H1 (cell line): ENCODE data around the gene SEMA3B. TPM values are rescaled to one million over a fixed set of nuclear protein-coding genes. Genes with fewer than 3 reads are reported as not detected.

Experiments used
- CTCF ChIA-PET: fragments of 300-600 bp; sonication (Branson Sonifier 250); formaldehyde crosslinking; loops from one replicate; lab custom pipeline; 2021; ENCODE audit not compliant: partially characterized antibody; lab: Charles Lee
- POLR2A ChIA-PET: fragments of 300-600 bp; sonication (Branson Sonifier 250); formaldehyde crosslinking; loops from one replicate; lab custom pipeline; 2021; ENCODE audit warnings: inconsistent platforms; ENCODE audit not compliant: partially characterized antibody; lab: Charles Lee
- DNase-seq, 2 experiments: peaks; one replicate each; pipeline versions ENCODE4 v3.0.0 to v3.0.0-alpha.2; 2010 to 2022; ENCODE audit warnings: low spot score in 2 of 2, low read depth in 1 of 2, mixed read lengths in 1 of 2
- FAIRE-seq: peaks from 2 replicates; lab custom pipeline; 2011; peaks lifted over from hg19 to GRCh38; lab: Jason Lieb, UNC
- H2AFZ ChIP-seq: 2 replicates; pipeline ENCODE4 v1.8.1; 2012; ENCODE audit warnings: low read length, inconsistent platforms
- H2AK5ac ChIP-seq: 2 replicates; pipeline ENCODE4 v1.6.1; 2013; ENCODE audit warnings: low read depth, low read length
- H2BK120ac ChIP-seq: replicated peaks from 2 replicates; pipeline ENCODE3; 2013; ENCODE audit warnings: low read depth, low read length, inconsistent platforms
- H2BK12ac ChIP-seq: 2 replicates; pipeline ENCODE4 v1.6.1; 2013; ENCODE audit warnings: low read depth, low read length
- H2BK15ac ChIP-seq: 2 replicates; pipeline ENCODE4 v1.6.1; 2013; ENCODE audit warnings: low read length
- H2BK20ac ChIP-seq: 2 replicates; pipeline ENCODE4 v1.6.1; 2013; ENCODE audit warnings: low read length
- H2BK5ac ChIP-seq: 2 replicates; pipeline ENCODE4 v1.6.1; 2013; ENCODE audit warnings: low read depth, low read length
- H3K14ac ChIP-seq: 2 replicates; pipeline ENCODE4 v1.6.1; 2013; ENCODE audit warnings: inconsistent platforms; ENCODE audit not compliant: insufficient read length
- H3K18ac ChIP-seq: 2 replicates; pipeline ENCODE4 v1.6.1; 2013; ENCODE audit warnings: low read length; ENCODE audit errors: extremely low read depth
- H3K23ac ChIP-seq: 2 replicates; pipeline ENCODE4 v1.6.1; 2013; ENCODE audit warnings: inconsistent platforms; ENCODE audit not compliant: insufficient read length
- H3K23me2 ChIP-seq: 2 replicates; pipeline ENCODE4 v1.6.1; 2013; ENCODE audit warnings: low read depth, low read length
- H3K27ac ChIP-seq: 2 replicates; pipeline ENCODE4 v1.6.1; 2011; ENCODE audit warnings: low read depth, low read length, inconsistent platforms
- H3K27me3 ChIP-seq, 4 experiments: replicated peaks in 1 of 4; 1 replicate in 1 of 4; 2 replicates in 3 of 4; pipeline versions ENCODE4 v1.6.1 to v1.8.1; 2011 to 2013; ENCODE audit warnings: low read length in 3 of 4, mild to moderate bottlenecking in 3 of 4, inconsistent platforms in 2 of 4, mixed read lengths in 2 of 4, moderate library complexity in 1 of 4; ENCODE audit not compliant: control insufficient read depth in 3 of 4, insufficient read depth in 3 of 4; ENCODE audit errors: extremely low read depth in 1 of 4
- H3K36me3 ChIP-seq, 4 experiments: 2 replicates each; pipeline versions ENCODE4 v1.6.1 to v1.8.1; 2011 to 2013; ENCODE audit warnings: mild to moderate bottlenecking in 4 of 4, low read length in 3 of 4, moderate library complexity in 2 of 4, control low read depth in 1 of 4, inconsistent platforms in 1 of 4; ENCODE audit not compliant: insufficient read depth in 4 of 4, control insufficient read depth in 2 of 4
- H3K4ac ChIP-seq: replicated peaks from 2 replicates; pipeline ENCODE3; 2013; ENCODE audit warnings: low read length, low read depth, mixed read lengths, inconsistent platforms; ENCODE audit not compliant: insufficient read length
- H3K4me1 ChIP-seq, 4 experiments: replicated peaks in 1 of 4; 1 replicate in 1 of 4; 2 replicates in 3 of 4; pipeline versions ENCODE4 v1.6.1 to v1.8.1; 2011 to 2013; ENCODE audit warnings: low read length in 3 of 4, inconsistent platforms in 2 of 4, mixed read lengths in 1 of 4; ENCODE audit not compliant: insufficient read depth in 4 of 4, control insufficient read depth in 3 of 4
- H3K4me2 ChIP-seq, 2 experiments: 2 replicates each; pipeline versions ENCODE4 v1.6.1 to v1.8.1; 2011 to 2013; ENCODE audit warnings: low read depth in 2 of 2, low read length in 2 of 2, control low read depth in 1 of 2, inconsistent platforms in 1 of 2, mild to moderate bottlenecking in 1 of 2; ENCODE audit not compliant: insufficient read depth in 1 of 2
- H3K4me3 ChIP-seq, 4 experiments: fragments of 200-600, 300-600 bp in 1 of 4; sonication (generic), shearing (Covaris generic), sonication (Bioruptor Twin) in 1 of 4; 2 replicates each; pipeline versions ENCODE4 v1.5.1 to v1.8.1; 2011 to 2016; ENCODE audit warnings: low read length in 4 of 4, low read depth in 3 of 4, control low read depth in 2 of 4, inconsistent platforms in 2 of 4, mild to moderate bottlenecking in 2 of 4, mixed read lengths in 1 of 4, moderate library complexity in 1 of 4; ENCODE audit not compliant: insufficient read depth in 2 of 4; ENCODE audit errors: extremely low read depth in 1 of 4
- H3K56ac ChIP-seq: replicated peaks from 2 replicates; pipeline ENCODE3; 2013; ENCODE audit warnings: low read depth, mild to moderate bottlenecking, mixed read lengths, low read length, inconsistent platforms; ENCODE audit not compliant: insufficient read length
- H3K79me1 ChIP-seq: 2 replicates; pipeline ENCODE4 v1.6.1; 2013; ENCODE audit warnings: low read depth, low read length, control low read depth
- H3K79me2 ChIP-seq, 2 experiments: 2 replicates each; pipeline versions ENCODE4 v1.6.1 to v1.8.1; 2012 to 2013; ENCODE audit warnings: low read length in 2 of 2, mild to moderate bottlenecking in 2 of 2, inconsistent platforms in 1 of 2; ENCODE audit not compliant: insufficient read depth in 2 of 2, control insufficient read depth in 1 of 2
- H3K9ac ChIP-seq, 4 experiments: replicated peaks in 1 of 4; 1 replicate in 1 of 4; 2 replicates in 3 of 4; pipeline versions ENCODE4 v1.6.1 to v1.8.1; 2011 to 2013; ENCODE audit warnings: low read depth in 3 of 4, low read length in 3 of 4, control low read depth in 2 of 4, mild to moderate bottlenecking in 2 of 4, moderate library complexity in 2 of 4, inconsistent platforms in 1 of 4; ENCODE audit errors: extremely low read depth in 1 of 4
- H3K9me3 ChIP-seq, 2 experiments: 2 replicates each; pipeline versions ENCODE4 v1.6.1 to v1.8.1; 2012 to 2013; ENCODE audit warnings: mild to moderate bottlenecking in 2 of 2, moderate library complexity in 2 of 2, control low read depth in 1 of 2, inconsistent platforms in 1 of 2, low read depth in 1 of 2, low read length in 1 of 2, mixed read lengths in 1 of 2; ENCODE audit not compliant: insufficient read depth in 2 of 2
- H4K20me1 ChIP-seq, 2 experiments: replicated peaks in 1 of 2; 2 replicates each; pipeline versions ENCODE3 to v1.8.1; 2011 to 2013; ENCODE audit warnings: inconsistent platforms in 2 of 2, low read length in 2 of 2, mild to moderate bottlenecking in 1 of 2; ENCODE audit not compliant: insufficient read depth in 2 of 2, control insufficient read depth in 1 of 2
- H4K5ac ChIP-seq: 2 replicates; pipeline ENCODE4 v1.6.1; 2013; ENCODE audit warnings: low read length, low read depth, mixed read lengths, inconsistent platforms; ENCODE audit not compliant: insufficient read length
- H4K8ac ChIP-seq: 2 replicates; pipeline ENCODE4 v1.8.0; 2013; ENCODE audit warnings: mild to moderate bottlenecking, moderate library complexity, low read length, inconsistent platforms; ENCODE audit not compliant: insufficient read depth; ENCODE audit errors: extremely low read depth
- H4K91ac ChIP-seq: replicated peaks from 2 replicates; pipeline ENCODE3; 2013; ENCODE audit warnings: low read length, mixed read lengths, inconsistent platforms; ENCODE audit not compliant: insufficient read length
- CBX5 ChIP-seq: fragments of 300-800, 300-1000 bp; sonication (generic); IDR thresholded peaks from 2 replicates; pipeline ENCODE4 v1.7.1; 2016; ENCODE audit warnings: antibody characterized with exemption, low read length, low read depth
- FOSL1 ChIP-seq: IDR thresholded peaks from 2 replicates; pipeline ENCODE4 v1.6.1; 2011; ENCODE audit warnings: mild to moderate bottlenecking, low read depth, low read length, moderate library complexity; ENCODE audit not compliant: insufficient read depth
- GABPA ChIP-seq: IDR thresholded peaks from 2 replicates; pipeline ENCODE4 v1.6.1; 2011; ENCODE audit warnings: mild to moderate bottlenecking, low read length, moderate library complexity, borderline replicate concordance; ENCODE audit not compliant: insufficient read depth
- KDM5A ChIP-seq: fragments of 200-600 bp; IDR thresholded peaks from 2 replicates; pipeline ENCODE4 v1.7.1; 2012; ENCODE audit warnings: mild to moderate bottlenecking, low read length, inconsistent platforms, mixed read lengths
- SIX5 ChIP-seq: IDR thresholded peaks from 2 replicates; pipeline ENCODE4 v1.6.1; 2011; ENCODE audit warnings: mild to moderate bottlenecking, low read depth, low read length
- SUZ12 ChIP-seq: fragments of 200-600 bp; sonication (generic); IDR thresholded peaks from 2 replicates; pipeline ENCODE4 v1.6.1; 2012; ENCODE audit warnings: mild to moderate bottlenecking, inconsistent platforms, low read length, moderate library complexity, mixed read lengths
- TAF7 ChIP-seq: optimal IDR thresholded peaks from 2 replicates; pipeline ENCODE3; 2011; ENCODE audit warnings: low read depth, mild to moderate bottlenecking, inconsistent platforms, low read length, moderate library complexity, borderline replicate concordance
- YY1 ChIP-seq: IDR thresholded peaks from 2 replicates; pipeline ENCODE4 v1.6.1; 2011; ENCODE audit warnings: low read depth, mild to moderate bottlenecking, low read length
- WGBS, 2 experiments: shearing (Covaris generic) in 1 of 2; methylation state at CpG; one replicate each; pipeline versions ENCODE4 v1.1.6 to v1.1.7; 2013 to 2015; ENCODE audit warnings: low lambda C conversion rate in 2 of 2, mixed read lengths in 2 of 2, inconsistent platforms in 1 of 2, low coverage in 1 of 2, missing lambda C conversion rate in 1 of 2; ENCODE audit not compliant: insufficient replicate concordance in 2 of 2, insufficient coverage in 1 of 2, insufficient read length in 1 of 2; ENCODE audit errors: extremely low coverage in 1 of 2, missing lambda C conversion rate in 1 of 2; 5-methylcytosine and 5-hydroxymethylcytosine counted together
- polyA plus RNA-seq, 7 experiments: library from polyadenylated mRNA; depleted of rRNA in 3 of 7; stranded (reverse) in 5 of 7; unstranded in 2 of 7; fragments of >200 nt in 5 of 7; fragments of 200-250 nt in 2 of 7; gene quantifications; 1 replicate in 5 of 7; 2 replicates in 1 of 7; 4 replicates in 1 of 7; pipeline versions ENCODE4 v1.2.1 to v1.2.3, GENCODE V29; 2011 to 2013; ENCODE audit warnings: missing spikeins in 2 of 7, mixed read lengths in 2 of 7
- total RNA-seq: library from RNA; stranded (reverse); fragmentation: NEBNext Ultra II Directional; extraction: Animal tissue kit (Norgen Biotek cat#: 25700); gene quantifications from 2 replicates; pipeline ENCODE4 v1.2.1, GENCODE V29; 2021

The SEMA3B gene
- total and polyA plus RNA-seq, 2 of the 8 experiments (the other 6 are each of a cell fraction or from before 2014, with no cell fraction given): 3.0 to 4.7 TPM

DNA sequence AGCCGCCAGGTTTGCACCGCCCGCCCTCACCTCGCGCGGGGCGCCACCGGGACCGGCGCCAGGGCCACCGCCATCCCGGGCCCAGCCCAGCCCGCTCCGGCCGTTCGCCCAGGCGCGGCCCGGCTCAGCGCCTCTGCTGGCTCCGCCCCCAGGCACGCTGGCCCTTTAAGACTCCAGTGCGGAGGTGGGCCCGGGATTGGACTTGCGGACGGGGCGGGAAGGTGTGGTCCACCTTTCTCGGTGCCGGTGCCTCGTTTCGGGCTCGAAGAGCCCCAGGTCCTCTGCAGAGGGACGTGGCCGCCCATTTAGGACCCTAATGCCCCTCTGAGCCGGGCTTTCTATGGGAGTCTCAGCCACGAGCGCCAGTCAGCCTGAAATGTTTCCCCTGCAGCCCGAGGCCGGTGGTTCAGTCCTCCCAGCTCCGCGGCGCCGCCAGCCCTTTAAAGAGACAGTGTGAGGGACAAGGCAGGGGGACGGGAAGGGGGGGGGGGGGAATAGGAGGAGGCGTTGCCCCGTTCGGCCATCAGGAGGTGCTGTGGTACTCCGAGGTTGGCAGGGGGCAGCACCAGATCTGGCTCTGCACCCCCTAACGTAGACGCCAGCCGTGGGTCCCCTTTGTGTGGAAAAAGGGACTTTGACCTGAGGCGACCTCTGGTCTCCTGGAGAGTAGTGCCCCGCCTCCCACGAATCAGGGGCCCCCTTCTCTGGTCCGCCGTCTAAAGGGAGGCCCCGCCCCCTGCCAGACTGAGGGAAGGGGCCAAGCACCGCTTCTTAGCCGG lies 52.6 kb downstream of the SEMA3B start:
- peaks cover 0 to 35% (median 19%) of the 10 kb centered on the region in 4 experiments; a peak in 6 of 7 replicates for H3K4me1 ChIP-seq
- peak overlapping the region; percentile 74 for H3K4ac ChIP-seq
- H2BK20ac ChIP-seq: 0 out of 2 replicates have a peak overlapping the region, but pooled peaks have one; percentile 95
- peak overlapping the region; percentile 89 to 96 (median 94) for H3K4me3 ChIP-seq
- H3K79me2 ChIP-seq: peaks cover 0 to 25% of the 10 kb centered on the region in 2 experiments; a peak in 3 of 4 replicates
- H4K5ac ChIP-seq: peak overlapping the region; percentile 98
- H3K4me2 ChIP-seq: peak overlapping the region; percentile 97
- H4K8ac ChIP-seq: peak overlapping the region; percentile 99
- H3K27me3 ChIP-seq: no peaks in the 10 kb centered on the region
- peak overlapping the region; percentile 95; the same call in 1 of the 2 replicates for H2BK15ac ChIP-seq
- peak overlapping the region; percentile 87; the same call in 1 of the 2 replicates for H2BK12ac ChIP-seq
- H3K27ac ChIP-seq: peak overlapping the region; percentile 100
- H3K23me2 ChIP-seq: peaks cover 17% of the 10 kb centered on the region
- DNase-seq (peak; percentile 75 to 93), FAIRE-seq (no peak)
- H3K9ac ChIP-seq: peak overlapping the region; percentile 95 to 100 (median 98)
- no peak overlapping the region; the same call in 1 of the 2 replicates for H2AFZ ChIP-seq
- no peak overlapping the region for H2BK120ac ChIP-seq
- POLR2A ChIA-PET: interaction anchor here (0.6 to 12.6 kb wide), 14 partner anchors 8 to 135 kb away, joined by 3 to 149 read pairs (median 6); partner anchors contain the start of genes GNAI2, HYAL1, HYAL3 and IFRD2
- H3K18ac ChIP-seq: peak overlapping the region; percentile 98
- H3K14ac ChIP-seq: no peak overlapping the region
- H2BK5ac ChIP-seq: peak overlapping the region; percentile 99
- no peak overlapping the region for H3K23ac ChIP-seq
- H3K56ac ChIP-seq: peak overlapping the region; percentile 98
- peaks cover 17% of the 10 kb centered on the region for H3K79me1 ChIP-seq
- H4K20me1 ChIP-seq: peaks cover 18 to 29% of the 10 kb centered on the region in 2 experiments
- peak overlapping the region; percentile 94 for H4K91ac ChIP-seq
- WGBS, 2 experiments: 1% methylated on average over 43 of the region's 59 CpGs; no CpG with 5 or more reads in 1 of the 2 experiments
- CTCF ChIA-PET: interaction anchor here (0.5 to 7.5 kb wide), 25 partner anchors 10 to 1340 kb away, joined by 3 to 75 read pairs (median 4); partner anchors contain the start of genes CYB561D2, GNAT1, HYAL1 and HYAL3
- H3K9me3 ChIP-seq: no peaks in the 10 kb centered on the region
- H2AK5ac ChIP-seq: no peak overlapping the region
- H3K36me3 ChIP-seq: peaks cover 23 to 37% (median 31%) of the 10 kb centered on the region in 4 experiments
- TF ChIP-seq YY1: no peak
- no peak for TF ChIP-seq CBX5
- TF ChIP-seq FOSL1: no peak
- TF ChIP-seq SIX5: no peak
- TF ChIP-seq KDM5A: no peak
- peak; percentile 23; the same call in 1 of the 2 replicates for TF ChIP-seq GABPA
- TF ChIP-seq SUZ12: no peak
- TF ChIP-seq TAF7: peak; percentile 57
